Naive thymus-derived CD8-positive, alpha-beta T cell (primary cell): ENCODE data around the gene MTA3. TPM values are rescaled to one million over a fixed set of nuclear protein-coding genes. Genes with fewer than 3 reads are reported as not detected.

Experiments
- ATAC-seq, 2 donors: fragments of 150-1000 bp; cut with Tn5 transposase in 1 of 2; sonication (Bioruptor Pico), chemical (Tn5 transposase) in 1 of 2; 1 replicate in 1 of 2; 2 replicates in 1 of 2; pipeline ENCODE4 v1.10.0; 2021; ENCODE audit warnings: mild to moderate bottlenecking in 2 of 2, moderate library complexity in 2 of 2
- POLR2A ChIA-PET: fragments of 350-600 bp; sonication (Branson Sonifier 250); formaldehyde crosslinking; loops from one replicate; lab custom pipeline; 2021; ENCODE audit warnings: antibody characterized with exemption; lab: Charles Lee
- DNase-seq, 10 donors: peaks; one replicate each; pipeline versions ENCODE4 v3.0.0 to v3.0.0-alpha.2; 2020 to 2022
- H3K27ac Mint-ChIP-seq, 10 donors: one replicate each; pipeline ENCODE4 v1.8.0; 2020 to 2022; ENCODE audit warnings: mild to moderate bottlenecking in 10 of 10, mixed read lengths in 10 of 10, moderate library complexity in 4 of 10, inconsistent platforms in 1 of 10
- H3K27me3 Mint-ChIP-seq, 5 donors: one replicate each; pipeline ENCODE4 v1.8.0; 2021 to 2022; ENCODE audit warnings: mixed read lengths in 5 of 5
- H3K36me3 Mint-ChIP-seq, 3 donors: one replicate each; pipeline ENCODE4 v1.8.0; 2020 to 2022; ENCODE audit warnings: mixed read lengths in 3 of 3, mild to moderate bottlenecking in 2 of 3, inconsistent platforms in 1 of 3
- H3K4me1 Mint-ChIP-seq, 4 donors: one replicate each; pipeline ENCODE4 v1.8.0; 2021 to 2022; ENCODE audit warnings: mixed read lengths in 4 of 4
- H3K4me3 Mint-ChIP-seq, 10 donors: one replicate each; pipeline ENCODE4 v1.8.0; 2020 to 2022; ENCODE audit warnings: mild to moderate bottlenecking in 10 of 10, mixed read lengths in 10 of 10, moderate library complexity in 6 of 10, inconsistent platforms in 1 of 10
- H3K9me3 Mint-ChIP-seq, 9 donors: one replicate each; pipeline ENCODE4 v1.8.0; 2020 to 2022; ENCODE audit warnings: mixed read lengths in 9 of 9, mild to moderate bottlenecking in 3 of 9, inconsistent platforms in 1 of 9, moderate library complexity in 1 of 9
- polyA plus RNA-seq, 3 donors: library from polyadenylated mRNA; unstranded; fragments of 300-500 nt; fragmentation: Illumina TruSeq; gene quantifications; one replicate each; pipeline ENCODE4 v1.2.3, GENCODE V29; 2021
- total RNA-seq, 8 experiments: library from RNA in 2 of 8; stranded (reverse) in 2 of 8; gene quantifications; one replicate each; pipeline ENCODE4 v1.2.3 and lab custom pipeline; 2021 to 2026

MTA3 gene
- total and polyA plus RNA-seq, 5 experiments from 2014 or later, result 17.1 to 40.4 (median 21.4) TPM

GRCh38 chr2:42761554-42761953 lies 193.1 kb downstream of the MTA3 start:
- Mint-ChIP-seq H3K4me3 (no peak overlapping the region), H3K27ac (peak overlapping the region in 3 of 10 donors; percentile 63 to 90 (median 90)), H3K27me3 (no peaks in the 10 kb centered on the region), H3K4me1 (peaks cover 0 to 12% (median 0%) of the 10 kb centered on the region in 4 donors), H3K9me3 (no peaks in the 10 kb centered on the region), H3K36me3 (peaks cover 0 to 7% (median 6%) of the 10 kb centered on the region in 3 donors)
- POLR2A ChIA-PET, result no interaction called here
- ATAC-seq (no peak), DNase-seq (no peak)

- no peaks in the 10 kb centered on the region for H3K9me3 Mint-ChIP-seq
- no peak overlapping the region for H3K4me3 Mint-ChIP-seq
- H3K27ac Mint-ChIP-seq, result no peak overlapping the region
- no peak for DNase-seq
- POLR2A ChIA-PET, result no interaction called here
- H3K27me3 Mint-ChIP-seq, result no peaks in the 10 kb centered on the region
- no peak for ATAC-seq
- H3K4me1 Mint-ChIP-seq, result peaks cover 0 to 12% (median under 1%) of the 10 kb centered on the region in 4 donors
- H3K36me3 Mint-ChIP-seq, result peaks cover 0 to 6% (median 6%) of the 10 kb centered on the region in 3 donors
Measured at GRCh38 chr2:42762155-42762554, 193.7 kb downstream of the MTA3 start.

DNA sequence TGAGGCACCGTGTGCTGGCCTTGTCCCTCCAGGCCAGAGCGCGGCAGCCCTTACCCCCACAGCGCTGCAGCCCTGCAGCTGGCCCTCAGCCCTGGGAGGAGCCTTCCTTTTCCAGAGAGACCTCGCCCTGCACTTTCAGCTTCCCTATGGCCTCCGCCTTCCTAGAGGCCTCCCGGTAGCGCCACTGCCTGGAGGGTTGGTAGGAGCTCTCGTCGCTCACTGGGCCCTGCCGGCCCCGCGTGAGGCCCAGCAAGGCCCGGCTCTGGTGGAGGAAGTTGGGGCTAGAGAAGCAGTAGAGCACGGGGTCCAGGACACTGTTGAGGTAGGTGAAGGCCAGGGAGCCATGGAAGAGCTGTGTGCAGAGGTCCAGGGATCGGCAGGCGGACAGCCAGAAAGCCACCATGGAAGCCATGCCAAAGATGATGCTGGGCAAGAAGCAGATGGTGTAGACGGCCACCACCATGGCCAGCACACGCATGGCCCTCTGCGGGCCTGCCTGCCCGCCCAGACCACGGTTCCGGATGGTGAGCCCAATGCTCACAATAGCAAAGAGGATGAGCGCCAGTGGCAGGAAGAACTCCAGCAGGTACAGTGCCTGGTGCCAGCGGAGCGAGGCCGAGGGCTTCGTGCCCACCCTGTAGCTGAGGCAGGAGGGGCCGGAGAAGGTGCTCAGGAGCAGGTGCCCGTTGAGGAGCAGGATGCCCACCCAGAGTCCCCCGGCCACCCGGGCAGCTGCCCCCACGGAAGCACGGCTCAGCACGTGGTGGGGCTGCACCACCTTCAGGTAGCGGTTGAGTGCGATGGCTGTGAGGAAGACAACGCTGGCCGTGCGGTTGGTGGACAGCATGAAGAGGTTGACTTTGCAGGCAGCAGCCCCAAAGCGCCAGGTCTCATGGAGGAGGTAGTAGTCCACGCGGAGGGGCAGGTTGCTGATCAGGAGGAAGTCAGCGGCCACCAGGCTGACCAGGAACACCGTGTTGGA lies 194.7 kb downstream of the MTA3 start:
- Mint-ChIP-seq H3K27me3 (no peaks in the 10 kb centered on the region), H3K4me1 (peaks cover 0 to 12% (median under 1%) of the 10 kb centered on the region in 4 donors), H3K36me3 (peaks cover 0 to 6% (median 4%) of the 10 kb centered on the region in 3 donors), H3K9me3 (no peaks in the 10 kb centered on the region), H3K4me3 (no peak overlapping the region), H3K27ac (peak overlapping the region in 6 of 10 donors; percentile 27 to 73 (median 56))
- DNase-seq (no peak), ATAC-seq (no peak)
- POLR2A ChIA-PET, result no interaction called here

DNA sequence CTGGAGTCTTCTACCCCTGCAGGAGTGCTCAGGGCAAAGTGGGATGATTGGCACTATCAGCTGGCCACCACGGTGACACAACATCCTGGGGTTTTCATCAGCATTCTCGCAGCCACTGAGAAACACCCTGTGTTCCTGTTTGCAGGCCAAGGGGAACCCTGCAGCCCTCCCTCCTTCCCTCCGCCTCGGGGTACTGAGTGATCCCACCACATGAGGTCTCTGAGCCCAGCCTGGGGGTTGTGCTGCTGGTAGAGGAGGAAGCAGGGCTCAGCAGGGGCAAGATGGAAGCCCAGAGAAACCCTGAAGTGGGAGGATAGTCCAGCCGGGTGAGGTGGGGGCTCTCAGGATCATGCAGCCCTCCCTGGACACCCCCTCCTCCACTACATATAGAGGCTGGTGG lies 195.7 kb downstream of the MTA3 start, which contains the start of gene OXER1:
OXER1 (minus strand) TSS at position 40 of the 400 bp plus-strand sequence. CDS start 73 bp downstream, outside the sequence.
- no peak within 1 kb of the TSS for H3K4me3 Mint-ChIP-seq
- H3K27ac Mint-ChIP-seq, result peak within 1 kb of the TSS in 6 of 10 donors; percentile 27 to 73 (median 56)
- no peaks in the 10 kb centered on the region for H3K27me3 Mint-ChIP-seq
- POLR2A ChIA-PET, result no interaction called here
- peaks cover 0 to 11% (median under 1%) of the 10 kb centered on the region in 4 donors for H3K4me1 Mint-ChIP-seq
- peaks cover 0 to 8% (median 1%) of the 10 kb centered on the region in 3 donors for H3K36me3 Mint-ChIP-seq
- H3K9me3 Mint-ChIP-seq, result no peaks in the 10 kb centered on the region
- no peak for DNase-seq
- no peak for ATAC-seq

- ATAC-seq, result no peak
- H3K36me3 Mint-ChIP-seq, result peaks cover 0 to 8% (median 1%) of the 10 kb centered on the region in 3 donors
Measured at GRCh38 chr2:42764901-42765300, 196.5 kb downstream of the MTA3 start.

GRCh38 chr2:42765686-42766085 lies 197.3 kb downstream of the MTA3 start:
- DNase-seq, result no peak
- Mint-ChIP-seq H3K4me3 (no peak overlapping the region), H3K36me3 (peaks cover 0 to 2% (median 1%) of the 10 kb centered on the region in 3 donors), H3K27me3 (no peaks in the 10 kb centered on the region), H3K9me3 (no peaks in the 10 kb centered on the region), H3K27ac (peak overlapping the region in 3 of 10 donors; percentile 49 to 74 (median 63)), H3K4me1 (peaks cover 0 to 13% (median under 1%) of the 10 kb centered on the region in 4 donors)
- no peak for ATAC-seq
- POLR2A ChIA-PET, result interaction anchor here (1.1 kb wide), 1 partner anchor 45 kb away, joined by 5 read pairs; no protein-coding TSS in a partner anchor

More at GRCh38 chr2:42764901-42765300, 196.5 kb downstream of the MTA3 start:
- H3K9me3 Mint-ChIP-seq, result no peaks in the 10 kb centered on the region
- H3K27ac Mint-ChIP-seq, result no peak overlapping the region
- POLR2A ChIA-PET, result no interaction called here
- DNase-seq, result no peak
- H3K4me1 Mint-ChIP-seq, result peaks cover 0 to 11% (median under 1%) of the 10 kb centered on the region in 4 donors
- H3K4me3 Mint-ChIP-seq, result no peak overlapping the region
- H3K27me3 Mint-ChIP-seq, result no peaks in the 10 kb centered on the region

DNA sequence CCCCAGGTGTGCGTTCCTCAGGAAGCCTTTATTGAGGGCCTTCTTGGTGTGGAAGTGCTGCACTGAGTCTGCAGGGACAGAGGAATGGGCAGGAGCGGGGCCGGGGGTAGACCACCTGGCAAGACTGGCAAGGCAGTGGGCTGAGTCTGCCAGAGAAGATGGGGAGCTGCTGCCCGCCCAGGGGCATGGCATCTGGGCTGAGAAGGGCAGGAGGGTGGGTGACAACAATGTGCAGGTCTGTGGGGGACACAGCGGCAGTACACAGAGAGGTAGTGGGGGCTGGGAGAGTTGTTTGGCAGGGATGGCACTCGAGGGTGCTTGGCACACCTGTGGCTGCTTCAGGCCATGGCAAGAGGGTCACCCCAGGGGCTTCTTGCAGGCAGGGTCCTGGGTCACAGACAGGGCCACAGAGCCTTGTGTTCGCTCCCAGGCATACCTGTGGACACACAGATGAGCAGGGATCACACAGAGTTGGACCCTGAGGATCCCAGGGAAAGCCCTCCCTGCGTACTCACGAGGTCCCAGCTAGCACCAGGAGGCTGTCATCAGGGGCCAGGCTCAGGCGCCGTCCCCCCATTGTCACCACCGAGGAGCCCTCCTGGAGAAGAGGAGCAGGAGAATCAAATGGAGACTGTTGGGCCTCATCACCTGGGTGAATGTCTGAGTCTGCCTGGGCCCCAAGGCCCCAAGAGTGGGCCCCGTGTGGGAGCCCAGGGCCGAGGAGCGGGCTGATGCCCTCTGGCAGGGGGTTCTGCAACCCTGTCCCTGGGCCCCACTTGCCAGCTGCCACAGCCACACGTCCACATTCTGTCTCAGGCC lies 198.9 kb downstream of the MTA3 start:
- POLR2A ChIA-PET, result no interaction called here
- Mint-ChIP-seq H3K4me1 (peaks cover 0 to 10% (median under 1%) of the 10 kb centered on the region in 4 donors), H3K36me3 (peaks cover 0 to 2% (median 0%) of the 10 kb centered on the region in 3 donors), H3K27ac (peak overlapping the region in 6 of 10 donors; percentile 17 to 80 (median 34)), H3K27me3 (no peaks in the 10 kb centered on the region), H3K4me3 (no peak overlapping the region), H3K9me3 (no peaks in the 10 kb centered on the region)
- no peak for ATAC-seq
- no peak for DNase-seq

DNA sequence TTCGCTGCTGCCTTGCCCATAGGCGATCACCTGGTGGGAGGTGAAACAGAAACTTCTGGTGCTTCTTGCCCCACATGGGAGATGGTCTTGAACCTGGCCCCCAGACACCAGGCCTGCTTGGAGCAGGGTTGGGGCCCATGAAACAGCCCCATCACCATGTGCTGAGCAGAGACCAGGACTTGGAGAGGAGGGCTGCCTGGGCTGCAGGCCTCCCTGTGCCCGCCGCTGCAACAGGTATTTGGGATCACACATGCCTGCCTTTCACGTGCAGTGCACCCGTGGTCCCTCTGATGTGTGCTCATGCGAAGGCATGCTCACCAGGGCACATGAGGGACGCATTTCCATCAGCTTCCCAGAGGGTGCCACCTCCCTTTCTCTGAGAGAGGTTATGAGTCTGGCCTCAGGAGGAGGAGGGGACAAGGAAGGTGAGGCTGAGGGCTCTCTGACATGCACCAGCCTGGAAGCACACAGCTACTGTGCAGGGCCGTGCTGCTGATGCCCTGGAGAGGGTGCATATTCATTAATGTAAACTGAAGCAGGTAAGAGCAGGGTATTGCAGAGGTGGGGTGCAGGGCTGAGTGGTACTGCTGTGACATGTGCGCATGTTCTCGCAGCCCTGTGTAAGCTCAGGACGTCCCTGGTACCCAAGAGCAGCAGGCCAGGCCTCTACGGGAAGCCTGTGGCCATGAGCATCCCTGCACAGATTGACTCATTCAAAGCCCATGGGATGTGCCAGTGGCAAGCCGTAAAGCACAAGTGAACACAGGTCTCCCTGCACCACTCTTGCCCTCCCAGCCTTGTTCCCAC lies 199.7 kb downstream of the MTA3 start:
- Mint-ChIP-seq H3K4me3 (no peak overlapping the region), H3K27me3 (no peaks in the 10 kb centered on the region), H3K36me3 (peaks cover 0 to 2% (median 0%) of the 10 kb centered on the region in 3 donors), H3K4me1 (peaks cover 0 to 8% (median 1%) of the 10 kb centered on the region in 4 donors), H3K27ac (peak overlapping the region in 2 of 10 donors; percentile 12 to 43), H3K9me3 (no peaks in the 10 kb centered on the region)
- ATAC-seq, result peak in 1 of 2 donors; percentile 16
- POLR2A ChIA-PET, result no interaction called here
- DNase-seq, result no peak

GRCh38 chr2:42768706-42769256 lies 200.3 kb downstream of the MTA3 start:
- H3K27ac Mint-ChIP-seq, result peak overlapping the region in 5 of 10 donors; percentile 12 to 73 (median 31)

DNA sequence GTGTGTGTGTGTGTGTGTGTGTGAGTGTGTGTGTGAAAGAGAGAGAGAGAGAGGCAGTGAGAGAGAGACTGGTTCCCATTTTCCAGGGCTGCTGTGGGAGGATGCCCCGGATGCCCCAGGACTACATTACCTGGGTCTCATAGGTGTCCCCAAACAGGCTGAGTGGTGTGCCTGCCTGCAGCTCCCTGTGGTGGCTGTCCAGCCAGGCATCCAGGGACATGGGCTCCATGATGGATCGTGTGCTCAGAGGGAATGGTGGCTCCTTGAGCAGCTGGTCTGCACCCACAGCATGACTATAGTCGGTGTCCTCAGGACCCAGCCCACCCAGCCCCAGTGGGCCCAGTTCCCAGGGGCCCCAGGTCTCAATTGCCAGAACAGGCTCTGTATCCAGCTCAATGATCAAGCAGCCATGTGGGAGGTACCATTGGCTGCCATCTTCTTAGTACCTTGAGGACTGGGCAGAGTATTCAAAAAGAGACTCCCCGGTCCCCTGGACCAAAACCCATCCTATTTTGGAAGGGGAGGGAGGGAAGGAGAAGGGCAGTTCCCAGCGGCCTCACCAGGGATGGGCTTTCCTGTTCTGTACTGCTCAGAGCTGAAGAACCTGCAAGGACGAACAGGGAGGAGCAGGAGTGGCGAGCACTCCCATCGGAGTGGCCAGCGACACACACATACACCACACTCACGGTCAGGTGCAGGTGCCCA lies 201.3 kb downstream of the MTA3 start:
- no peaks in the 10 kb centered on the region for H3K27me3 Mint-ChIP-seq
- H3K27ac Mint-ChIP-seq, result peak overlapping the region in 1 of 10 donors; percentile 12
- peaks cover 4 to 11% (median 5%) of the 10 kb centered on the region in 4 donors for H3K4me1 Mint-ChIP-seq
- no peak overlapping the region for H3K4me3 Mint-ChIP-seq
- POLR2A ChIA-PET, result no interaction called here
- DNase-seq (no peak), ATAC-seq (no peak)
- H3K9me3 Mint-ChIP-seq, result no peaks in the 10 kb centered on the region
- peaks cover 0 to 2% (median 0%) of the 10 kb centered on the region in 3 donors for H3K36me3 Mint-ChIP-seq

More at GRCh38 chr2:42768706-42769256, 200.3 kb downstream of the MTA3 start:
- POLR2A ChIA-PET, result no interaction called here
- no peaks in the 10 kb centered on the region for H3K27me3 Mint-ChIP-seq
- H3K4me1 Mint-ChIP-seq, result peaks cover 0 to 8% (median 2%) of the 10 kb centered on the region in 4 donors
- H3K9me3 Mint-ChIP-seq, result no peaks in the 10 kb centered on the region
- no peak for ATAC-seq
- DNase-seq, result no peak
- peak overlapping the region in 1 of 10 donors; percentile 42 for H3K4me3 Mint-ChIP-seq
- peaks cover 0 to 2% (median 0%) of the 10 kb centered on the region in 3 donors for H3K36me3 Mint-ChIP-seq
